Activated T-helper 1 cell treated with Interleukin-2 at 50 U/mL for 16 hours (primary cell): ENCODE results near the gene VWA8.

Experiments used
- DNase-seq: peaks from one replicate; pipeline ENCODE4 v3.0.0-alpha.2; 2020; ENCODE audit warnings: low read depth

Gene VWA8

GRCh38 chr13:41614671-41615527, 346.0 kb downstream of the VWA8 start:
- DNase-seq = no peak

GRCh38 chr13:41613984-41614661, 346.8 kb downstream of the VWA8 start:
- DNase-seq = no peak

GRCh38 chr13:41613471-41613870, 347.4 kb downstream of the VWA8 start:
- no peak for DNase-seq

GRCh38 chr13:41611385-41611784, 349.5 kb downstream of the VWA8 start:
- no peak for DNase-seq

GRCh38 chr13:41610404-41610803, 350.5 kb downstream of the VWA8 start:
- DNase-seq = no peak

- no peak for DNase-seq
Observed at GRCh38 chr13:41609828-41610227, 351.1 kb downstream of the VWA8 start.

- no peak for DNase-seq
Observed at GRCh38 chr13:41608839-41609177, 352.1 kb downstream of the VWA8 start.

- DNase-seq = no peak
Observed at GRCh38 chr13:41608111-41608838, 352.6 kb downstream of the VWA8 start.

GRCh38 chr13:41606646-41607045, 354.3 kb downstream of the VWA8 start:
- DNase-seq = no peak

GRCh38 chr13:41605319-41606285, 355.3 kb downstream of the VWA8 start:
- no peak for DNase-seq

GRCh38 chr13:41603917-41604316, 357.0 kb downstream of the VWA8 start:
- no peak for DNase-seq

GRCh38 chr13:41601718-41602445, 359.0 kb downstream of the VWA8 start:
- no peak for DNase-seq

- no peak for DNase-seq
Observed at GRCh38 chr13:41599619-41600018, 361.3 kb downstream of the VWA8 start.

GRCh38 chr13:41597348-41598041, 363.4 kb downstream of the VWA8 start:
- DNase-seq = no peak

- no peak for DNase-seq
Observed at GRCh38 chr13:41596190-41596589, 364.7 kb downstream of the VWA8 start.

GRCh38 chr13:41595298-41595697, 365.6 kb downstream of the VWA8 start:
- DNase-seq = no peak

GRCh38 chr13:41590643-41591042, 370.3 kb downstream of the VWA8 start:
- no peak for DNase-seq

GRCh38 chr13:41590122-41590521, 370.8 kb downstream of the VWA8 start:
- DNase-seq = no peak

GRCh38 chr13:41589434-41589833, 371.5 kb downstream of the VWA8 start:
- DNase-seq = no peak

- no peak for DNase-seq
Observed at GRCh38 chr13:41588899-41589298, 372.0 kb downstream of the VWA8 start.
